H1 (cell line): ENCODE measurements around the gene TNRC6C. TPM values are rescaled to one million over a fixed set of nuclear protein-coding genes. Genes with fewer than 3 reads are reported as not detected.

Source experiments
- CTCF ChIP-seq, 3 experiments: IDR thresholded peaks; 1 replicate in 2 of 3; 2 replicates in 1 of 3; pipeline versions ENCODE4 v1.5.1 to v1.6.1; 2011; ENCODE audit warnings: low read length in 3 of 3, mild to moderate bottlenecking in 3 of 3, inconsistent platforms in 2 of 3, low read depth in 1 of 3, moderate library complexity in 1 of 3; ENCODE audit not compliant: insufficient read depth in 1 of 3; ENCODE audit errors: control extremely low read depth in 1 of 3
- POLR2AphosphoS5 ChIP-seq: IDR thresholded peaks from 2 replicates; pipeline ENCODE4 v1.6.1; 2011; ENCODE audit warnings: low read depth, low read length
- RAD21 ChIP-seq, 2 experiments: IDR thresholded peaks in 1 of 2; conservative IDR thresholded peaks in 1 of 2; 2 replicates each; pipeline ENCODE4 v1.6.1; 2011; ENCODE audit warnings: low read depth in 2 of 2, low read length in 2 of 2, improper control_type of control experiment in 1 of 2, inconsistent platforms in 1 of 2, mild to moderate bottlenecking in 1 of 2, moderate library complexity in 1 of 2
- polyA plus RNA-seq, 7 experiments: library from polyadenylated mRNA; depleted of rRNA in 3 of 7; stranded (reverse) in 5 of 7; unstranded in 2 of 7; fragments of >200 nt in 5 of 7; fragments of 200-250 nt in 2 of 7; gene quantifications; 1 replicate in 5 of 7; 2 replicates in 1 of 7; 4 replicates in 1 of 7; pipeline versions ENCODE4 v1.2.1 to v1.2.3, GENCODE V29; 2011 to 2013; ENCODE audit warnings: missing spikeins in 2 of 7, mixed read lengths in 2 of 7
- total RNA-seq: library from RNA; stranded (reverse); fragmentation: NEBNext Ultra II Directional; extraction: Animal tissue kit (Norgen Biotek cat#: 25700); gene quantifications from 2 replicates; pipeline ENCODE4 v1.2.1, GENCODE V29; 2021

The TNRC6C gene
- total and polyA plus RNA-seq, 2 of the 8 experiments (the other 6 are each of a cell fraction or from before 2014, with no cell fraction given): 2.8 to 28.9 TPM

- no peak for TF ChIP-seq POLR2AphosphoS5
- no peak for TF ChIP-seq RAD21 (IDR thresholded peaks at IDR 0.05 in 1 of 2, conservative IDR thresholded peaks at IDR 0.05 in 1 of 2; ENCODE audit: low read depth in 2 of 2, low read length in 2 of 2)
- no peak for TF ChIP-seq CTCF (IDR thresholded peaks at IDR 0.05; ENCODE audit: control extremely low read depth in 1 of 3, insufficient read depth in 1 of 3, low read depth in 1 of 3, low read length in 3 of 3)
Measured at GRCh38 chr17:78105101-78105500, 146.6 kb downstream of the TNRC6C start (continued).
